Activated B cell treated with CpG ODN at 0.5 μM for 24 hours (primary cell): ENCODE measurements around the gene CYB561A3. TPM values are rescaled to one million over a fixed set of nuclear protein-coding genes. Genes with fewer than 3 reads are reported as not detected.

ENCODE experiments used
- ATAC-seq: fragments of 200-7000 bp; cut with Tn5 transposase; one replicate; pipeline ENCODE4 v1.10.0; 2021; ENCODE audit warnings: low read depth, mild to moderate bottlenecking, moderate library complexity
- CTCF ChIA-PET: fragments of 350-600 bp; sonication (Branson Sonifier 250); formaldehyde crosslinking; loops from one replicate; lab custom pipeline; 2021; ENCODE audit warnings: antibody characterized with exemption; lab: Charles Lee
- POLR2A ChIA-PET: fragments of 350-600 bp; sonication (Branson Sonifier 250); formaldehyde crosslinking; loops from one replicate; lab custom pipeline; 2021; ENCODE audit warnings: antibody characterized with exemption; lab: Charles Lee
- DNase-seq: peaks from one replicate; pipeline ENCODE4 v3.0.0; 2022
- H3K27ac Mint-ChIP-seq: one replicate; pipeline ENCODE4 v1.8.0; 2020; ENCODE audit warnings: mixed read lengths
- H3K27me3 Mint-ChIP-seq: one replicate; pipeline ENCODE4 v1.8.0; 2021; ENCODE audit warnings: mixed read lengths
- H3K36me3 Mint-ChIP-seq: one replicate; pipeline ENCODE4 v1.8.0; 2021; ENCODE audit warnings: low read depth, mixed read lengths
- H3K4me1 Mint-ChIP-seq: one replicate; pipeline ENCODE4 v1.8.0; 2021; ENCODE audit warnings: mixed read lengths
- H3K4me3 Mint-ChIP-seq: one replicate; pipeline ENCODE4 v1.8.0; 2020; ENCODE audit warnings: mild to moderate bottlenecking, mixed read lengths
- H3K9me3 Mint-ChIP-seq: one replicate; pipeline ENCODE4 v1.8.0; 2020; ENCODE audit warnings: mixed read lengths
- intact Hi-C: fragments of 100-400 bp; cut with micrococcal nuclease; formaldehyde crosslinking; loops from one replicate; pipeline ENCODE4 v1.15.1; 2024
- total RNA-seq: library from RNA; stranded (reverse); gene quantifications from 2 replicates; pipeline ENCODE4 v1.2.3, GENCODE V29; 2022
- TF ChIP-seq, protein P1 (sequence below): fragments of 200-600 bp; IDR thresholded peaks from one replicate; pipeline ENCODE4 v1.8.0; 2022; ENCODE audit warnings: antibody characterized with exemption, mild to moderate bottlenecking

Gene CYB561A3
- total RNA-seq = 397 and 433 TPM in 2 replicates

- Mint-ChIP-seq H3K4me3 (peak within 1 kb of the TSS; percentile 100), H3K27ac (peak within 1 kb of the TSS; percentile 98), H3K9me3 (no peaks in the 10 kb centered on the region), H3K27me3 (no peaks in the 10 kb centered on the region), H3K4me1 (peaks cover 58% of the 10 kb centered on the region), H3K36me3 (peaks cover 64% of the 10 kb centered on the region)
- intact Hi-C loops = loop anchor here (1.0 to 2.0 kb wide), 4 partner anchors 26 to 451 kb away; partner anchors contain the start of gene VPS37C
- POLR2A ChIA-PET = interaction anchor here (0.6 to 8.7 kb wide), 22 partner anchors 9 to 1766 kb away, joined by 3 to 224 read pairs (median 6); partner anchors contain the start of genes CPSF7, DDB1, SDHAF2 and SLC3A2
- TF ChIP-seq, protein P1, sequence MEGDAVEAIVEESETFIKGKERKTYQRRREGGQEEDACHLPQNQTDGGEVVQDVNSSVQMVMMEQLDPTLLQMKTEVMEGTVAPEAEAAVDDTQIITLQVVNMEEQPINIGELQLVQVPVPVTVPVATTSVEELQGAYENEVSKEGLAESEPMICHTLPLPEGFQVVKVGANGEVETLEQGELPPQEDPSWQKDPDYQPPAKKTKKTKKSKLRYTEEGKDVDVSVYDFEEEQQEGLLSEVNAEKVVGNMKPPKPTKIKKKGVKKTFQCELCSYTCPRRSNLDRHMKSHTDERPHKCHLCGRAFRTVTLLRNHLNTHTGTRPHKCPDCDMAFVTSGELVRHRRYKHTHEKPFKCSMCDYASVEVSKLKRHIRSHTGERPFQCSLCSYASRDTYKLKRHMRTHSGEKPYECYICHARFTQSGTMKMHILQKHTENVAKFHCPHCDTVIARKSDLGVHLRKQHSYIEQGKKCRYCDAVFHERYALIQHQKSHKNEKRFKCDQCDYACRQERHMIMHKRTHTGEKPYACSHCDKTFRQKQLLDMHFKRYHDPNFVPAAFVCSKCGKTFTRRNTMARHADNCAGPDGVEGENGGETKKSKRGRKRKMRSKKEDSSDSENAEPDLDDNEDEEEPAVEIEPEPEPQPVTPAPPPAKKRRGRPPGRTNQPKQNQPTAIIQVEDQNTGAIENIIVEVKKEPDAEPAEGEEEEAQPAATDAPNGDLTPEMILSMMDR = no peak
- peak; percentile 84 for DNase-seq
- ATAC-seq = peak; percentile 76
- CTCF ChIA-PET = interaction anchor here (0.6 to 9.0 kb wide), 6 partner anchors 9 to 453 kb away, joined by 3 to 126 read pairs (median 3); partner anchors contain the start of genes DDB1 and TKFC
Observed at GRCh38 chr11:61361741-61362541, at the start of gene CYB561A3, which contains the start of gene TMEM138. Gene CYB561A3, minus strand, starts transcription at chr11:61361882. Its CDS starts 5,169 bp downstream, at chr11:61356713. Gene TMEM138, plus strand, starts transcription at chr11:61362374. Its CDS starts 2,017 bp downstream, at chr11:61364391.

- CTCF ChIA-PET = no interaction called here
- H3K4me3 Mint-ChIP-seq = no peak overlapping the region
Observed at GRCh38 chr11:61406991-61407728, 45.5 kb upstream of the CYB561A3 start.

DNA sequence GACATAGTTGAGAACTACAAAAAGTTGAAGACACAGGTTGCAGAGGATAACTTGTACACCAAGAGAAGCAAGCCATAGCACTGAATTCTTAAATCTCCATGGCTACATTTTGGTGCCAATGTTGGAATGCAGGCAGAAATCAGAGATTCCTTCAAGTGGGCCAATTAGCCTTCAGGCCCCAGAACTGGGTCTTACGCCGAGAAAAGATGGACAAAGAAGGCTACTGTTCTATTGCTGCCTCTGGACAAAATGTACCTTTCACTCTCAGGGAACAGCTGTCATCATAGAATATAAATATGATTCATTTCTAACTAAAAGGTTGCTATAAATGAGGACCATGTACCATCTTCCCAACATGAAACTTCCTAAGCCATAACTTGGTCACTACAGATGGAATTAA is 44.4 kb upstream of the CYB561A3 start:
- Mint-ChIP-seq H3K27me3 (no peaks in the 10 kb centered on the region), H3K4me1 (no peaks in the 10 kb centered on the region), H3K9me3 (no peaks in the 10 kb centered on the region), H3K27ac (no peak overlapping the region), H3K4me3 (no peak overlapping the region), H3K36me3 (peaks cover 92% of the 10 kb centered on the region)
- CTCF ChIA-PET = interaction anchor here (0.7 kb wide), 1 partner anchor 70 kb away, joined by 5 read pairs; no protein-coding TSS in a partner anchor
- intact Hi-C loops = no loop called here
- POLR2A ChIA-PET = no interaction called here
- no peak for ATAC-seq
- TF ChIP-seq, protein P1 = no peak
- DNase-seq = no peak

More at GRCh38 chr11:61406991-61407728, 45.5 kb upstream of the CYB561A3 start:
- intact Hi-C loops = no loop called here
- POLR2A ChIA-PET = no interaction called here
- Mint-ChIP-seq H3K9me3 (no peaks in the 10 kb centered on the region), H3K4me1 (no peaks in the 10 kb centered on the region), H3K27me3 (no peaks in the 10 kb centered on the region), H3K27ac (no peak overlapping the region), H3K36me3 (peaks cover 94% of the 10 kb centered on the region)
- TF ChIP-seq, protein P1 = no peak
- ATAC-seq (no peak), DNase-seq (no peak)

- intact Hi-C loops = no loop called here
- CTCF ChIA-PET = no interaction called here
- DNase-seq (no peak), ATAC-seq (no peak)
- Mint-ChIP-seq H3K27me3 (no peaks in the 10 kb centered on the region), H3K4me1 (no peaks in the 10 kb centered on the region), H3K9me3 (no peaks in the 10 kb centered on the region), H3K4me3 (no peak overlapping the region), H3K36me3 (peaks cover 88% of the 10 kb centered on the region), H3K27ac (no peak overlapping the region)
- TF ChIP-seq, protein P1 = no peak
- POLR2A ChIA-PET = interaction anchor here (0.6 kb wide), 1 partner anchor 1242 kb away, joined by 8 read pairs; the partner anchor contains the start of gene GANAB
Observed at GRCh38 chr11:61404641-61405040, 43.0 kb upstream of the CYB561A3 start.
